ENCODE results near the gene DEDD2.
A peak's percentile ranks its signal among the peaks of the same experiment; 100 is the strongest.

The DEDD2 gene

DNA sequence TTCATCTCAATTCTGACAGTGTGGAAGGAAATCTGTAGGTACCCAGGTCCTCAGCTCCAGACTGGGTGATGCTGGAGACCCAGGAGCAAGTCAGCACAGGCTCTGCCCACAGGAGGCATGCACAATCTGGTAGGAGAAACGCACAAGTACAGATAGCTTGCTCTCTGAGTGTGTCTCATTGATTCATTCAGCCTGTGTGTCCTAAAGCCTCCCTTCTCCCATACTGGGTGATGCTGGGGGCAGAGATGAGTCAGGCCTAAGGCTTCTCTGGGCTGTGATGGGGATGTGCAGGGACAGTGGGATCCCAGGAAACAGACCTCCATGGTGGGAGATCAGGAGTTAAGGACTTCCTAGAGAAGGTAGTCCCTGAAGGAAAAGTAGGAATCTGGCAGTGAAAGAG lies 9.4 kb upstream of the DEDD2 start:
- DNase-seq = no peak

DNA sequence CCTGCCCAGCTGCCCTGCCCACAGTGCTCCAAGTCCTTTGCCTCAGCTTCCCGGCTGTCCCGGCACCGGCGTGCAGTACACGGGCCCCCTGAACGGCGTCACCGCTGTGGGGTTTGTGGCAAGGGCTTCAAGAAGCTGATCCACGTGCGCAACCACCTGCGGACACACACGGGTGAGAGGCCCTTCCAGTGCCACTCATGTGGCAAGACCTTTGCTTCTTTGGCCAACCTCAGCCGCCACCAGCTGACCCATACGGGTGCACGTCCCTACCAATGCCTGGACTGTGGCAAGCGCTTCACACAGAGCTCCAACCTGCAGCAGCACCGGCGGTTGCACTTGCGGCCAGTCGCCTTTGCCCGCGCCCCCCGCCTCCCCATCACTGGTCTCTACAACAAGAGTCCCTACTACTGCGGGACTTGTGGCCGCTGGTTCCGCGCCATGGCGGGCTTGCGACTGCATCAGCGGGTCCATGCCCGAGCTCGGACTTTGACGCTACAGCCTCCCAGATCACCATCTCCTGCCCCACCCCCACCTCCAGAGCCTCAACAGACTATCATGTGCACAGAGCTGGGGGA lies 8.3 kb upstream of the DEDD2 start:
- DNase-seq = no peak

DNA sequence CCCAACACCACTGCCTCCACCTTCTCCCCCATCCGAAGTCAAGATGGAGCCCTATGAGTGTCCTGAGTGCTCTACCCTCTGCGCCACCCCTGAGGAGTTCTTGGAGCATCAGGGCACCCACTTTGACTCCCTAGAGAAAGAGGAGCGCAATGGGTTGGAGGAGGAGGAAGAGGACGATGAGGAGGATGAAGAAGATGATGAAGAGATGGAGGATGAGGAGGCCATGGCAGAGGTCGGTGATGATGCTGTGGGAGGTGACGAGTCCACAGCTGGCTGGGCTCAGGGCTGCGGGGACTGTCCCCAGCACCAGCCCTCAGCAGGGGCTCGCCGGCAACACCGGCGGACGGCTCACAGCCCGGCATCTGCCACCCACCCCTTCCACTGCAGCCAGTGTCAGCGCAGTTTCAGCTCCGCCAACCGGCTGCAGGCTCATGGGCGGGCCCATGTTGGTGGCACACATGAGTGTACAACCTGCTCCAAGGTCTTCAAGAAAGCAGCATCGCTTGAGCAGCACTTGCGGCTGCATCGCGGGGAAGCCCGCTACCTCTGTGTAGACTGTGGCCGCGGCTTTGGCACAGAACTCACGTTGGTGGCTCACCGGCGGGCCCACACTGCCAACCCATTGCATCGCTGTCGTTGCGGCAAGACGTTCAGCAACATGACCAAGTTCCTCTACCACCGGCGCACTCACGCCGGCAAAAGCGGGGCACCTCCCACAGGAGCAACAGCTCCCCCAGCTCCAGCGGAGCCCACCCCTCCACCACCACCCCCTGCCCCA lies 7.7 kb upstream of the DEDD2 start:
- DNase-seq = no peak

DNA sequence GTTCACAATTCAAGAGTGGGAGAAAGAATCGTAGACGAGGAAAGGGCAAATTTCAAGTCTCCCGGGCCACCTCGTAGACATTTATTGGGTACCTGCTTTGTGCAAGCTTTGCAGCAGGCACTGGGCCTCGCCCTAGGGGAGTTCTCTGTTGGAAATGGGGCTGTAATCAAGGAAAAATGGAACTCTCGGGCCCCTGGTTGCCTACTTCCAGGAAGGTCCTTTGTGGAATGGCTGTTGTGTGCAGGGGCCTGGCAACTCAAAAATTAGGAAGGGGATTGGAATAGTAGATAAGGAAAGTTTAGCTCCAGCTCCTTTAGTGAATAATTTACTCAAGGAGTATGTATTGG lies 3.2 kb upstream of the DEDD2 start:
- DNase-seq = no peak

DNA sequence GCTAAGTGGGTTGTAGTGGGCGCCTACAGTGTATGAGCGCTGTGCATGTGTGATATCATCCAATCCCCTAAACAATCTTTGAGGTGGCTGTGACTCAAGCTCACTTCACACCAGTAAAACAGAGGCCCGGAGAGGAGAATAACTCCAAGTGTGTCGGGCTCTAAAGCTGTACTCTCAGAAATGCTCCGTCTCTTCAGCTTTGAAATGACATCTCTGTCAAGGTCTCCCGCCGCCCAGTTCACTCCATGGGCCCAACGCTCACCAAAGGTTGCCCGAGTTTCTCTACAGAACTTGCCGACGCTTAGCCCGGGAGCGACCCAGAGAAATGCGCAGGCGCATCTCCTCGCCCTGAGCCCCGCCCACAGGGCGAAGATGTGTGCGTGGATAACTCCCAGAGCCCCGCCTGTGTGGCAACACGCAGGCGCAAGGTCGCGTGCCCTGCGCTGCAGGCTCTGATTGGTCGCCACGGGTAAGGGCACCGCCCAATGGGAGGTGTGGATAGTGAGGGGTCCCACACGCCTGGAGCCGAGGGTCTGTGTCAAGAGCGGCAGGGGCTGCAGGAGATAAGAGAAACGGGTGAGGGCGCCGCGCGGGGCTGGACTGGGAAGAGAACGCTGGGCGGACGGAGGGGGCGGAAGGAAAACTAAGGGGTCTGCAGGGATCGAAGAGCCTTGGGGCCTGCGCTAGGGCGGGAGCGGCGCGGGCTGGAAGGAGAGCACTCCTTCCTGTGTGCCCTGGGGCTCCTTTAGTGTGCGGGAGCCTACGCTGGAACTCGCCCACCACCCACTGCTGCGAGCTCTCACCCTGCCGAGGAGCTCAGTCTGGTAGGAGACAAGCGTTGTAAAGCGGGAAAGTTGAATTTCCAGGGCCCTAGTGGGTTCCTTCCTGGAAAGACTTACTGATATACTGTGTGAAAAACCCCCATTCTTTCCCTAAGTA lies 2.6 kb upstream of the DEDD2 start, which contains the start of gene ZNF526:
Gene ZNF526, plus strand, starts transcription at position 501 of the 939 bp plus-strand sequence. CDS start 4,092 bp downstream, outside the sequence.
- DNase-seq = peak; percentile 97

DNA sequence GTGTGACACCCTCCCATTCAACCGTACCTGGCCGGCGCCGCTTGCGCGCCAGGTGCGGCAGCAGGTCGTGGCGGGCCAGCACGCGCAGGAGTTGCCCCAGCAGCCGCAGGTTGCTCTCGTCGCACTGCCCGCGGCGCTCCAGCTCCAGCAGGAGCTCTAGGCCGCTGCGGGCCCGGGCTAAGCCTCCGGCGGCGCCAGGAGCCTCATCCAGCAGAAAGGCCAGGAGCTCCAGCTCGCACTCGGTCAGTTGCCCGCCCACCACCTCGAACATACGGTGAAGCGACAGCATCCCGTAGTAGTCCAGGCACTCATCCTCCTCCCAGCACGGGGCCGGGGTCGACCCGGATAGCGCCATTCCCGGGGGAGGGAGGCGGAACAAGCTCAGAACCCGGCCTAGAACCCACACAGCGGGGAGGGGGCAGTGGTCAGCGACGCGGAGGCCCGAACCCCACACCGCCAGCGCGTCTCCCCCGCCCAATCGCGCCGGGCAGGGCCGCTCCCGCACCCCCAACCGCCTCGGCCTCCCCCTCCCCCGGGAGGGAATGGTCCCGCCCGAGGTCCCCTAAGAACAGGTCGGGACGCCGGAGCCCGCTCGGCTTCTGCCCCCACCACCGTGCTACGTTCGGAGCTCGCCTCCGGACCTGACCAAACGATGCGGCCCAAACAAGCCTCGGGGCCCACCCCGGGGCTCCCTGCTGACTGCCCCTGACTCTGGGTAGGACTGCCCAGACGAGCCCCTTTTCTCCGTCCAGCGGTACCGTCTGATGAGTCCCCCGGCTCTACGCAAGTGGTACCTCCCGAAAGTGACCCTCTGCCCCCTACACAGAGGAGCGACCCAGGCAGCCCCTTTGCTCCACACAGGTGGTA lies 591 bp downstream of the DEDD2 start:
- DNase-seq = peak; percentile 26

DNA sequence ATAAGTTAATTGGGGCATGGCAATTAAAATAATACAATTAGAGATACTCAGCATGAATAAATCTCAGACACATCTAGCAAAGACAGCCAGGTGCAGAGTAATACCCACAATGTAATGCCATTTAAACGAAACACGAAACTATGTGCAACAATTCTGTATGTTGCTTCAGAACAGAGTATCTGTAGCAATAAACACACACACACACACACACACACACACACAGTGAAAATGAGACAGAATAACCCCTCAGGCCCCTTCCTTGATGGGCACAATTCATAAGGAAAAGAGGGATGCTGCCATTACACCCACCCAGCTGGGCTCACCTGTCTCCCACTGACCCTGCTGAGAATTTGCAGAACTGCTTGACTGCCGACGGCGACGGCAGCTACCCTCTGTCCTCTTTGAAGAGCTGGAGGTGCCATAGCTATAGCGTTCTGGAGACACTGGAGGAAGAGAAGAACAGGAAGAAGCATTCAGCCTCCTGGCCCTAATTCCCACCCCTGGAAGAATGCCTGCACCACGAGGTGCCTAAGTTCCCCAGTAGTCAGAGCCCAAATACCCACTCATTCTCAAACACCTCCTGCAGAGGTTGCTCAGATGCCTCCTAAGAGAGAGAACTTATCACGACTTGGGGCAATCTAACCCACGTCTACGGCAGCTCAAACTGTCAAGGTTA lies 2.5 kb downstream of the DEDD2 start:
- no peak for DNase-seq

DNA sequence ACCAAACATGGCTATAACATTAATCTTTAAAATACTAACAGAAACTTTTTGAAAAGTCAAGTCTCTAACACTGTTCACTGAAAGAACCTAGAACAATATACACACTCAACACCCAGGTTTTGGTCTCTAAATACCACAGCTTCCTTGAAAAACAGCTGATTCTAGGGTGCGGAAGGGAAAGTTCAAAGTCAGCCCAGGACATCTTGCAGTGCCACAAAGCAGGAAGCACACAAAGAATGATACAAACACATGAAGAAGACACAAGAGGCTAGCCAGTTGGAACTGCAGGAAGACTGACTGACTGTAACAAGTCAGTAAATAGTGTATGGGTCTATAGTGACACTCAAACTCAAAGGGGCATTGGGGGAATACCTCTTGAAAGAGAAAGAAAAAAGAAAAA lies 4.6 kb downstream of the DEDD2 start:
- no peak for DNase-seq

DNA sequence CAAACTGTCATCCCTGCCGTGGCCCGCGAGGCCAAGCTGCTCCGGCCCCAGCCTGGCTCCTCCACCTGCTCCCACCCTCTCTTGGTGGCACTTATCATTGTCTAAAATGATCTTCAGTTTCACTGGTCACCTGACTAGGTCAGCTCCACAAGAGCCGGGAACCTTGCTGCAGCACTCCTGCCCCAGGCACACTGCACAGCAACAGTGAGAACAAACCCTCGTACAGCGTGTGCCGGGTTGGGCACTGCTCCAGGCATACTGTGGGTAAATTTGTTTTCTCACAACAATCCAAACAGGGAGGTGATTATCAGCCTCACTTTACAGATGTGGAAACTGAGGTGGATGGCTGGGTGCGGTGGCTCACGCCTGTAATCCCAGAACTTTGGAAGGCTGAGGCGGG lies 8.9 kb downstream of the DEDD2 start:
- no peak for DNase-seq

DNA sequence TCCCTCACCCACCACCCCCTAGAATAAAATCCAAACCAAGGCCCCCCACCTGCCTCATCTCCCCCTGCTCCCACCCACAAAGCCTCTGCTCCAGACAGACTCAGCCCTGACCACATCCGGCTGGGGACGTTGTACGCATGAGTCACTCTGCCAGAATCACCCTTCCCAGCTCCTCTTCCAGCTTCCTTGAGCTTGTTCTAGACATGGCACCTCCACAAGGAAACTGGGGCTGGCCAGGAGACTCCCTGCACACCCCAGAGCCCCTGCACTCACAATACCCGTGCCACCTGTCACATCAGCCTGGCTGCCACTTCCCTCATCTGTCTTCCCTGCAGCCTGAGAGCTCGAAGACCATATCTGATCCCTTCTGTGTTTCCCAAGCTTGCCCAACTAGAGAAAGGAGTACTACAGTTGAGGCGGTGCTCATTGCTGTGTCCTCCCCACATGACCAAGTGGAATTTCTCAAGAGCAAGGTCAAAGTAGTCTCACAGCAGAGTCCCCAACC lies 9.7 kb downstream of the DEDD2 start:
- no peak for DNase-seq

DNA sequence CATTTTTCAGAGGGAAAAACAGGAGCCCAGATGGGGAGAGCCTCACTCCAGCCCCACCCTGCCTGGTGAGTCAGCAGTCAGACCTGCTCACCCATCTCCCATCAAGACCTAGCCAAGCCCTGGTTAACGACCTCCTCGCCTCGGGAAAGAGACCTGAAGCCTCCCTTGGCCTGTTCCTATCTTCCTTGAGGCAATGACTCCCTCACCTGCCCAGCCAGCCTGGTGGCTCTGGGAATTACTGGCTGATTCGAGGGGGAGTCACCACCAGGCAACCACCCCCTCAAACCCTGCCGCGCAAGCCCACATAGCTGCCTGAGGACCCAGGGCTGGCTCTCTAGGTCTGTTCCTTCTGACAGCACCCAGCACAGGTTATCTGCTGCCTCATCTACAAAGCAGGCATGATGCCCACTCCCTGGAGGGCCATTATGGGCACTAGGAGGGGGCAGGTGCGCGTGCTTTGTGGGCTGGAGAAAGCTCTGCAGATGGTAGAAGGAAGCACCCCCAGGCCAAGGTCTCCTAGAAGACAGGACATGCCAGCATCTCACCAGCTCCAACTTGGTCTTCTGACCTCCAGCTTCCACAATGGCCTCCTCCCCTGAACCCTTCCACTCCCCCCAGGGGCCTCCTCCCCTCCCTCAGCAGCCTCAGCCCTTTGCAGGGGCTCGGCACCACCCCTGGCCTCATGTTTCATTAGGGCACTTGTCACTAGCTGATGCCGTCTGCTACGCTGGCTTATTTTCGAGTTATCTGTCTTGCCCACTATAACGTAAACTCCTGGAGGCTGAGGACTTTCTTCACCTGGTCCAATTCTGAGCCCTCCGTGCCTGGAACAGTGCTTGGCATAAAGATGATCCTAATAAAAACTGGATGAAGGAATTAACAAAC lies 10.4 kb downstream of the DEDD2 start:
- DNase-seq = no peak

DNA sequence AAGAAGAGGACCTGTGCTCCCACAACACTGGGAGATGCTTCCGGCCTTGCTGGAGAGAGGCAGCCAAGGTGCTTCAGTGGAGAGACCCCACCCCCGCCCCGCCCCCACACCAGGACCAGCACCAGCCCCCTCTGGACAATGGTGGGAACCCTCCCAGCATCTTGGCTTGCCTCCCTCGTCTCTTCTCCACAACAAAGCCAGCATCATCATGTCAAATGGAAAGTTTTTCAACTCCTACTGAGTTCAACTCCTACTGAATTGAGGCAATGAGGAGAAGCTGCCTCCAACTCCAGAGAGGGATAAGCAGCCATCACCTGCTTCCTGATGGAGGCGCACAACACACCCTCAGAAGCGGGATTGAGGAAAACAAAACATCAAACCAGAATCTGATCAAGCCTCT lies 12.8 kb downstream of the DEDD2 start:
- no peak for DNase-seq

DNA sequence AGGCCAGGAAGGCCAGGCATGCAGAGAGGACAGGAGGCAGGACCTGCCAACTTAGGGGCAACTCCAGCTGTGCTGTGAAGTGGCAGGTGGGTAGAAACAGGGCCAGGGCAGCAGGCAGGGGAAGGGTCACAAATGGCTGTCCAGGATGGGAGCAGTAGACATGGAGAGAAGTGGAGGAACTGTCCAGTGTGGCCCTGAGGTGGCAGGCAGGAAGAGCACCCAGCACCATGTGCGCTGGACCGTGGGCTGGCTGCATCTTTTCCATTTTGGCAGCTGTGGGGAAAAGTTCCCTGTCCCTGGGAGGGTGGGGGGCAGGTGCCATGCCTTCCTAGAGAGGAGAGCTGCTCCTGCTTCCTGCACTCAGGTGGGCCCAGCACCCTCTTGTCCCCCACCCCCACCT lies 13.8 kb downstream of the DEDD2 start:
- no peak for DNase-seq

DNA sequence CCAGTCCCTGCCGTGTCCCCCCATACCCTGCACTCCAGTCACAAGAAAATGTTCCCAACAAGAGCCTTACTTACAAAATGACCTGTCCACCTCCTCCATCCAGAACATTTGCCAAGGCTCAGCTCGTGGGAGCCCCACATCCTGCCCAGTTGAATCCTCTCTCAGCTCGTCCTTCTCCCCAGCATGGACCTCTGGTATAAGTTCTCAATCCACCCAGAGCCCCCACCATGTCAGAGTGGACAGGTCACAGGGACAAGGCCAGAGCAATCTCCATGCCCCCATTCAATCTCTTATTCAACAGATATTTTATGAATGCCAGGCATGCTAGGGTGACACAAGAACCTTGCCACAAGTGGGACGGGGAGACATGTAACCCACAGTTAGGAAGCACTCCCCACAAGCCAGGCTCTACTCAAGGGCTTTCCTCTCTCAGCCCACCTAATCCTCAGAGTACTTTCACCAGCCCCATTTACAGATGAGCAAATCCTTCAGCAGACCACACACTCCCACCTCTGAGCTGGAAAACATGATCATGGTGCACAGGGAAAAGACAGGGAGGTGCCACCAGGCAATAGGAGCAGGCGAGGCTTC lies 15.1 kb downstream of the DEDD2 start:
- no peak for DNase-seq

DNA sequence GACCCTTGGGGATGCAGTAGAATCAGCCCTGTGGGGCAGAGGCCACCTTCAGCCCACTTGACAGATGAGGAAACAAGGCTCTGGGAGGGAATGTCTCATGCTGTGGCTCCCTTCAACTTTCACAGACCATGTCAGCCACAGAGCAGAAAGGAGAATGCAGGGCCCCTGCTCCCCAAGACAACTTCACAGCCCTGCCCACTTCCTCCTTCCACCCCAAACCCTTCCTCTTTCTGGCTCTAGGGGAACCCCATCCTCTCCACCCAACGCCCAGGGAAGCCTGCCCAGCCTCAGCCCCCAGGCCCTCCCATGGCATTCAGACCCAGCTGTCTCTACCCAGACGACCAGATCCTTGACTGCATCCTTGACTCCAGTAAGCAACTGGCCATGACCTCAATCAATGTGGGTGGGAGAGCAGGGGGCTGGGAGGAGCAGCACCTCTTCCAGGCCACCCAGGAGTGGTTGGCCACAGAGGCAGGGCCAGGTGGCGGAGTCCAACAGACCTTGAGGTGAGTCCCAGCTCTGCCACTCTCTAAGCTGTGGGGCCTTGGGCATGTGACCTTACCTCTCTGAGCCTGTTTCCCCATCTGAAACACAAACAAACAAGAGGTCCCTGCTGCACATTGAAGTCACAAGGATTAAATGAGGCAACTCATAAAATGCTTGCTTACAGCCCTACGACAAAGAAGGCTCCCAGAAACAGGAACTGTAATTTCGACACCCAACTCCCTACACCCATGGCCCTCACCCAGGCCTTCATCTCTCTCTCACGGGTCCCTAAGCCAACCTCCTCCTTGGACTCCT lies 15.8 kb downstream of the DEDD2 start:
- no peak for DNase-seq

DNA sequence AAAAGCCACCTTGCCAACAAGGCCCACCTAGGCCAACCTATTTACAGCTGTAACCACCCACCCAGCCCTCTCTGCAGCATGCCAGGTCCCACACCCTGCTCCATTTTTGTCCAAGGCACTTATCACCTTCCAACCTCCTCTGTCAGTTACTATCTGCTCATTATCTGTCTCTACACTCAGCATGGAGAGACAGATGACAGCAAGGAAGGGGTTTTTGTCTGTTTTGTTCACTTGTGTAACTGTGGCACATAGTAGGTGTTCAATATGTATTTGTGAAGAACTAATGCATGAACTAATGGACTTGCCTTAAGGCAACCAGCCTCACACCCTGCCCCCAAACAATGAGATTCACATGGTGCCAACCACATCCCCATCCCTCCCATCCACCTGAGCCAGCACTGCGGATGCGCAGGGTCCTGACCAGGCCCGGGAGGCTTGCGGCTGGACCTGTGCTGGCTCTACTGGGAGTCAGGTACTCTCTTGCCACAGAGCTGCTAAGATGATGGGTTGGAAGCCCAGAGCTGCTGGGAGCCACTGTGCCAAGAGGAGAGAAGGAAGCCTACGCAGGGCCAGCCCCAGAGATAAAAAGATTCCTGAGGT lies 17.3 kb downstream of the DEDD2 start:
- no peak for DNase-seq

DNA sequence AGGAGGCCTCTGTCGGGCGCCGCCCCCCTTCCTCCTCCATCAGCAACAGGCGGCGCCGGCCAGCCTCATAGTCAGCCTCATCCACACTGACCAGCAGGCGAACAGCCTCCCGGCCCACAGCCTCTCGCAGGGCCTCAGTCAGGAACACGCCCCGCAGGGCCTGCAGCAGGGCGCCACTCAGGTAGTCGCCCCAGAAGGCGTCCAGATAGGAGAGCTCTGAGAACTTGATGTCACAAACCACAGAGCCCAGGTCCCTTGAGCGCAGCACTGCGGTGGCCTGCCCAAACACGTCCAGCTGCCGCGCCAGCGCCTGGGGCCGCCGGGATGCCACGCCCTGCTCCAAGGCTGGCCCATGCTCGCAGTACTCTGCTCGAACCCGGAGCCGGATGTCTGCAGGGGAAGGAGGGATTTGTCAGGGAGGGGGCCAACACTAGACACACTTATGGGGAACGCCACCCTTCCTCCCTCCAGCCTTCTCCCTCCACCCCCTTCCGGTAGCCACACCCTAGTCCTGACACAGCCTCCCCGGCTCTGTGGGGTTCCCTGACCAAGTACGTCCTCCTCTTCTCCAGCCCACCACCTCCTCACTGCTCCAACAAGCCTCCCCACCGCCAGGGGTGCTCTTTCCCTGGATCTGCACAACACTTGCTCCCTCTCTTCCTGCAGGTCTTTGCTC lies 17.9 kb downstream of the DEDD2 start:
- peak; percentile 70 for DNase-seq

DNA sequence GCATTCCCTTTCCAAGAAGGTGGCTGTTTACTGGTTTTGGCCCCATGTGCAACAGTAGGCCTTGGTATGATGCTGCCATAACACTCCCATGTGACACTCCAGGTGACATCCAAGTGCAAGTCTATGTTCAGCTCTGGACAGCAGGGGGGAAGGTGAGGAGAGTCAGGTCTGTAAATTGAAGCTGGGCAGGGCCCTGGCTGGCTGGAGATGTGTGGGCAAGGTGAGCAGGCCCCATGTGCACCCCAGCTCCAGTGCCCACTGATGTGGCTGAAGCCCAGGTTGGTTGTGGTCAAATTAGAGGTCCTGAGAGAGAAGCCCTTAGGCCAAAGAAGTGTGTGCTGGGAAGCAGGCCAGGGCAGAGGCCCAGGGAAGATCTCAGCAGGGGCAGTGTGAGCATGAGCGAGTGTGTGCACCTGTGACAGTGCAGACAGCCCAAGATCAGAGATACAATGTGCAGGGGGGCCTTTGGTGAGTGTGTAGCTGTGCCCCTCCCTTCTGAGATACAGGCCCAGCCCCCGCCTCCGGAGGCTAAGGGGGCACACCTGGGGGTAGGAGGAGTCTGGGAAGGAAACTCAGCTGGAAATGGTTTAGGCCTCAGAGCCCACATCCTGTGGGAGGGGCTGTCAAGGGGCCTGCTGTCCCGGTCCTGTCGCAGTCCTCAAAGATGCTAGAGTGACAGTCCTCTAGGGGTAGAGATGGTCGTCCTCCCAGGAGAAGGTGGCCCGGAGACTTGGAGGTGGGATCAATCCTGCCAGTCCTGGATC lies 18.6 kb downstream of the DEDD2 start:
- no peak for DNase-seq

Data from NCI-H2171 treated with DMSO at 0.1 percent for 48 hours (cell line).